Loucy (cell line): Measurements from ENCODE around the gene GNAO1.

Source experiments
- EZH2phosphoT487 ChIP-seq: fragments of 200-600 bp; IDR thresholded peaks from 2 replicates; pipeline ENCODE4 v1.6.1; 2018; ENCODE audit warnings: antibody characterized with exemption, mild to moderate bottlenecking, moderate library complexity, borderline replicate concordance
- TF ChIP-seq, protein P1 (sequence below): fragments of 200-600 bp; sonication (generic); conservative IDR thresholded peaks from 2 replicates; pipeline ENCODE4 v1.5.1; 2014; ENCODE audit warnings: mild to moderate bottlenecking, antibody characterized with exemption, low read length

DNA sequence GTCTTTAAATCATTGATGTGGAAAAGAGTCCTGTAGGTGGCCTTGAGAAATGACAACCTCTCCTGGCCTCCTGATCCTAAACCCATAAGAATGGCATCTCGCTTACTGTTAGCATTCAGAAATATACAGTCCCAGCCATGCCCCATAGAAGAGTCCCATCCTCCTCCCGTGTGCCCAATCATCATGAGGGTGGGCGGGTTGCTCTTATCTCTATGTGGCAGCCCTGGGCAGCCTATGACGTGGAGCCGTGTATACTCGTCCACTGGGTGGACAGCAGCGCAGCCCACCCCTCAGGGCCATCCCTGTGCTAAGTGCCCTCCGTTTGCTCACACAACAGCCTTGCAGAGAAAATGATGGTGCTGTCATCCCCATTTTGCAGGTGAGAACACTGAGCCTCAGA, 128.8 kb downstream of the GNAO1 start:
- TF ChIP-seq, protein P1, sequence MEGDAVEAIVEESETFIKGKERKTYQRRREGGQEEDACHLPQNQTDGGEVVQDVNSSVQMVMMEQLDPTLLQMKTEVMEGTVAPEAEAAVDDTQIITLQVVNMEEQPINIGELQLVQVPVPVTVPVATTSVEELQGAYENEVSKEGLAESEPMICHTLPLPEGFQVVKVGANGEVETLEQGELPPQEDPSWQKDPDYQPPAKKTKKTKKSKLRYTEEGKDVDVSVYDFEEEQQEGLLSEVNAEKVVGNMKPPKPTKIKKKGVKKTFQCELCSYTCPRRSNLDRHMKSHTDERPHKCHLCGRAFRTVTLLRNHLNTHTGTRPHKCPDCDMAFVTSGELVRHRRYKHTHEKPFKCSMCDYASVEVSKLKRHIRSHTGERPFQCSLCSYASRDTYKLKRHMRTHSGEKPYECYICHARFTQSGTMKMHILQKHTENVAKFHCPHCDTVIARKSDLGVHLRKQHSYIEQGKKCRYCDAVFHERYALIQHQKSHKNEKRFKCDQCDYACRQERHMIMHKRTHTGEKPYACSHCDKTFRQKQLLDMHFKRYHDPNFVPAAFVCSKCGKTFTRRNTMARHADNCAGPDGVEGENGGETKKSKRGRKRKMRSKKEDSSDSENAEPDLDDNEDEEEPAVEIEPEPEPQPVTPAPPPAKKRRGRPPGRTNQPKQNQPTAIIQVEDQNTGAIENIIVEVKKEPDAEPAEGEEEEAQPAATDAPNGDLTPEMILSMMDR, result no peak
- TF ChIP-seq EZH2phosphoT487, result no peak
